ENCODE data around the gene RAD1.

DNA sequence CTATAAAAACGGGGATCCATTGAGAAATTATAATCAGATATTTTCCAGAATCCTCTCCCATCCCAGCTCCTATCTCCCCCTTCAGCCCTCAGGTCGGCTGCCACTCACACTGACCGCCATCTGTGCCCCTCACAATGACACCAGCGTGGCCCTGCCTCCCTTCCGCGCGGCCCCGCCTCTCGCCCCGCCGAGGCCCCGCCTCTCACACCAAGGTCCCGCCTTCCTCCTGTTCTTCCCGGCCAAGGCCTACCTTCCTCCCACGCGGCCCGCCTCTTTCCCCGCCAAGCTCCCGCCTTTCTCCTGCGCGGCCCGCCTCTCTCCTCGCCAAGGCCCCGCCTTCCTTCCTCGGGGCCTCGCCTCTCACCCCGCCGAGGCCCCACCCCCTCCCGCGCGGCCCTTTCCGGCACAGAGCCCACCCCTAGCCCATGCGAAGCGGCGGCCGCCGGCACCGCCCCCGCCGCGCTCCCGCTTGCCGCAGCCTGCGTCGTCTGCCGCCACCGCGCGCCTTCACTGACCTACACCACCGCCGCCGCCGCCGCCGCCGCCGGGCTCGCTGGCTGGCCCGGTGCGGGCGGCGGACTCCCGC lies 13.9 kb upstream of the RAD1 start, which contains the start of gene DNAJC21:
- TF ChIP-seq POLR2AphosphoS5 (IDR thresholded peaks at IDR 0.05; ENCODE audit: low read depth, low read length), result no peak
- no peak for TF ChIP-seq POLR2A (IDR thresholded peaks at IDR 0.05; ENCODE audit: low read depth, low read length)
- no peak for TF ChIP-seq TAF1 (IDR thresholded peaks at IDR 0.05; ENCODE audit: low read depth, low read length)
- no peak for TF ChIP-seq PAX5 (IDR thresholded peaks at IDR 0.05; ENCODE audit: insufficient read depth, low read length, severe bottlenecking)

Measured in GM12891 (cell line).